OCI-LY7 (cell line): ENCODE measurements around the gene ZNF419. TPM values are rescaled to one million over a fixed set of nuclear protein-coding genes. Genes with fewer than 3 reads are reported as not detected.
"Not testable (repeated sequence)": the region's sequence is repeated elsewhere in the genome, so short reads cannot be mapped to it uniquely, and the experiment has no call there.

Source experiments
- Bru-seq: library from RNA; stranded (reverse); fragments of 400-500 nt; gene quantifications from one replicate; lab custom pipeline; 2021; lab: Mats Ljungman, UMichigan
- BruChase-seq, 2 experiments: library from RNA; stranded (reverse); fragments of 400-500 nt; gene quantifications; one replicate each; lab custom pipeline; 2021; lab: Mats Ljungman, UMichigan
- BruUV-seq: library from RNA; stranded (reverse); fragments of 400-500 nt; replicated peaks from 2 replicates; lab custom pipeline; 2021; lab: Mats Ljungman, UMichigan
- CTCF ChIA-PET: fragments of 300-600 bp; sonication (Branson Sonifier 250); formaldehyde crosslinking; loops from one replicate; lab custom pipeline; 2022; ENCODE audit warnings: antibody characterized with exemption; ENCODE audit not compliant: unreplicated experiment; lab: Charles Lee
- POLR2A ChIA-PET: fragments of 300-600 bp; sonication (Branson Sonifier 250); formaldehyde crosslinking; loops from one replicate; lab custom pipeline; 2022; ENCODE audit warnings: antibody characterized with exemption; lab: Charles Lee
- DNase-seq: peaks from one replicate; pipeline ENCODE4 v3.0.0-alpha.2; 2015; ENCODE audit warnings: low spot score
- H2AFZ ChIP-seq: fragments of 200-600 bp; sonication (generic), shearing (Covaris generic); 2 replicates; pipeline ENCODE4 v1.6.1; 2014; ENCODE audit warnings: mild to moderate bottlenecking, antibody characterized with exemption, low read length, moderate library complexity
- H3K27ac ChIP-seq: fragments of 200-600 bp; sonication (generic); 2 replicates; pipeline ENCODE4 v1.5.1; 2014; ENCODE audit warnings: mixed run types, low read depth, mild to moderate bottlenecking, moderate library complexity, low read length, inconsistent platforms; ENCODE audit not compliant: poor library complexity, severe bottlenecking
- H3K36me3 ChIP-seq: fragments of 200-600 bp; sonication (generic); 2 replicates; pipeline ENCODE4 v1.6.1; 2014; ENCODE audit warnings: mild to moderate bottlenecking, antibody characterized with exemption, low read length, moderate library complexity, mixed read lengths; ENCODE audit not compliant: insufficient read depth
- H3K4me1 ChIP-seq: fragments of 200-600 bp; sonication (generic); 2 replicates; pipeline ENCODE4 v1.5.1; 2014; ENCODE audit warnings: mild to moderate bottlenecking, low read length; ENCODE audit not compliant: insufficient read depth, poor library complexity, severe bottlenecking
- H3K4me2 ChIP-seq: fragments of 200-600 bp; sonication (generic); 2 replicates; pipeline ENCODE4 v1.6.1; 2014; ENCODE audit warnings: mild to moderate bottlenecking, low read length
- H3K4me3 ChIP-seq: fragments of 200-600 bp; sonication (generic); 2 replicates; pipeline ENCODE4 v1.5.1; 2014; ENCODE audit warnings: mild to moderate bottlenecking, low read depth, low read length; ENCODE audit not compliant: poor library complexity, severe bottlenecking
- H3K79me2 ChIP-seq: fragments of 200-600 bp; sonication (generic); 2 replicates; pipeline ENCODE4 v1.6.1; 2016; ENCODE audit warnings: low read depth, mild to moderate bottlenecking, low read length, moderate library complexity, mixed read lengths; ENCODE audit not compliant: insufficient read depth
- H3K9me2 ChIP-seq: fragments of 200-600 bp; sonication (generic); 2 replicates; pipeline ENCODE4 v1.6.1; 2016; ENCODE audit warnings: mild to moderate bottlenecking, low read length, mixed read lengths; ENCODE audit not compliant: insufficient read depth
- H3K9me3 ChIP-seq: fragments of 200-600 bp; sonication (generic); 2 replicates; pipeline ENCODE4 v1.6.1; 2014; ENCODE audit warnings: mild to moderate bottlenecking, mixed run types, low read length, mixed read lengths
- H4K20me1 ChIP-seq: fragments of 200-600 bp; sonication (generic); 2 replicates; pipeline ENCODE4 v1.6.1; 2014; ENCODE audit warnings: mild to moderate bottlenecking, antibody characterized with exemption, low read length, moderate library complexity, mixed read lengths; ENCODE audit not compliant: insufficient read depth
- EZH2phosphoT487 ChIP-seq: fragments of 200-600 bp; sonication (generic); IDR thresholded peaks from 2 replicates; pipeline ENCODE4 v1.6.1; 2018; ENCODE audit warnings: low read depth, borderline replicate concordance, mild to moderate bottlenecking, mixed run types, antibody characterized with exemption, low read length, moderate library complexity, mixed read lengths
- intact Hi-C: fragments of 100-400 bp; cut with micrococcal nuclease; formaldehyde crosslinking; loops from one replicate; pipeline ENCODE4 v1.10.0; 2022; ENCODE audit not compliant: unreplicated experiment
- long read RNA-seq: library from polyadenylated mRNA; stranded (forward); transcript quantifications from one replicate; pipeline ENCODE4 v2.0.0, GENCODE V29; 2022
- total RNA-seq, 2 experiments: library from RNA; depleted of rRNA in 1 of 2; stranded (reverse); fragments of >200 nt in 1 of 2; shearing (Covaris generic) in 1 of 2; gene quantifications; 2 replicates each; pipeline ENCODE4 v1.2.3, GENCODE V29; 2014 to 2022
- TF ChIP-seq, protein P1 (sequence below): fragments of 200-600 bp; sonication (generic); conservative IDR thresholded peaks from 2 replicates; pipeline ENCODE4 v1.5.1; 2014; ENCODE audit warnings: mild to moderate bottlenecking, antibody characterized with exemption, low read length, moderate library complexity, mixed read lengths

Gene ZNF419
- total RNA-seq (2014; rRNA removed; shearing (Covaris generic)) = 5.0 and 7.2 TPM in 2 replicates
- 6.7 and 10.5 TPM in 2 replicates for total RNA-seq (2022)
- percentile 54 among the genes with signal in this experiment for Bru-seq, nascent RNA
- percentile 55 among the genes with signal in this experiment for BruChase-seq, experiment 1, labeled RNA remaining after a 6-hour chase
- BruChase-seq, experiment 2, labeled RNA remaining after a 2-hour chase = percentile 62 among the genes with signal in this experiment
- long read RNA-seq, partial matches to known transcripts = 2 of 8 reads
- long read RNA-seq, other reads (novel, unspliced or antisense) = 1 of 8 reads

DNA sequence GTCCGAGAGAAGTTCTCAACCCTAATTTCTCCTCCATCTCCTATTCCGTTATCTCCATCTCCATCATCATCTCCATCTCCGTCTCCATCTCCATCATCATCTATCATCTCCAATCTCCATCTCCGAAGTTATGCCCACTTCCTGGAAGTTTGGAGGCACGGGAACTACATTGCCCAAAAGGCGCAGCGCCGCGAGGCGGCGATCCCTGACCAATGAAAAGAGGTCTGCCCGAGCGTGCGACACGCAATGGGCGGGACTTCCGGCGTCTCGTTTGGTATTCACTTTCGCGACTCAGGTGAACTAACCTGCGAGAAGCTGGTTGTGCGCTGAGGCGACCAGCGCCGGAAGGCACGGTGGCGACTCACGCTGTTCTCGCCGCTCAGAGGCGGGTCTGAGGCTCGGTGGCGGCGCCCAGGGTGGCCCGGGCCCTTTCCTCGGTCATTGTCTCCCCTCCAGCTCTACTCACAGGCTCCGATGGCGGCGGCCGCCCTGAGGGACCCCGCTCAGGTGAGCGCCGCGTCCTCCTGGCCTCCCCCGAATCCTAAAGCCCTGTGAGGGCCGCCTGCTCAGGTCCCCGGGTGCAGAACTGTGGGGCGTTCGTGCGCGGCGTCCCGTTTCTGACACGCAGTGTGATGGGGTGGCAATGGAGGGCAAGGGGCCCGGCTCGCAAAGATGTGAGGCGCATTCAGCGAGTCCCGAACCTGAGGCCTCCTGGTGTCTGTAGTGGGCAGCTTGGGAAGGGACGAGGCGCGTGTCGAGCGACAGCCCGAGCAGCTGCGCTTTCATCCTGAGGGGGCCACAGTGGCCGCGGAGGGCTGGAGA lies at the start of gene ZNF419:
TSS of gene ZNF419 (plus strand) at position 274 of the 822 bp plus-strand sequence. CDS start at position 475, 201 bp downstream.
- H2AFZ ChIP-seq = peak within 1 kb of the TSS; percentile 99
- H3K79me2 ChIP-seq, H3K36me3 ChIP-seq, H3K4me1 ChIP-seq, POLR2A ChIA-PET, H3K27ac ChIP-seq, intact Hi-C loops, H3K9me2 ChIP-seq, BruUV-seq, H4K20me1 ChIP-seq: not testable (repeated sequence)
- H3K4me3 ChIP-seq = peak within 1 kb of the TSS; percentile 97
- peaks cover 11% of the 10 kb centered on the region; the same call in 1 of the 2 replicates for H3K9me3 ChIP-seq
- DNase-seq = peak; percentile 95
- H3K4me2 ChIP-seq = peak within 1 kb of the TSS; percentile 80
- CTCF ChIA-PET = interaction anchor here (0.6 kb wide), 1 partner anchor 124 kb away, joined by 4 read pairs; the partner anchor contains the start of genes TRAPPC2B and ZNF547

DNA sequence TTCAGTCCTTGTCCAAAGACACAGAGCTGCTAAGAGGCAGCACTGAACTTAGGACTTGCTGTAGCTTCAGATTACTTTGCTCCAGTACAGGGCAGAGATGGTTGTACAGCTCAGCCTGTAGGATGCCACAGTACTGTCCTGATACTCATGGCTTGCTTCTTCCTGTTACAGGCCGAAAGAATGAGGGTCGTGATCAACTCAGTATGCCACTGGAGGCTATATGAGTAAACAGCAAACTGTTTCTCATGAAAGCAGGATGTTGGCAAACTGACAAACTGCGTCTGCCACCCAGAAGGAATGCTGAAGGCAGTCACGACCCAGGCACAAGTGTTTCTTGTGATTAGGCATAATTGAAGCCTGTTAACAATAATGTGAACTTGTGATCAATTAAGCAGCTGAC lies 49.6 kb upstream of the ZNF419 start:
- H3K79me2 ChIP-seq = peaks cover 31% of the 10 kb centered on the region
- no peak overlapping the region for H2AFZ ChIP-seq
- BruUV-seq = no TSS peak
- H3K9me2 ChIP-seq = no peaks in the 10 kb centered on the region
- no peak for DNase-seq
- ChIA-PET POLR2A (no interaction called here), CTCF (no interaction called here)
- H3K4me3 ChIP-seq = no peak overlapping the region
- no peak for TF ChIP-seq EZH2phosphoT487
- TF ChIP-seq, protein P1, sequence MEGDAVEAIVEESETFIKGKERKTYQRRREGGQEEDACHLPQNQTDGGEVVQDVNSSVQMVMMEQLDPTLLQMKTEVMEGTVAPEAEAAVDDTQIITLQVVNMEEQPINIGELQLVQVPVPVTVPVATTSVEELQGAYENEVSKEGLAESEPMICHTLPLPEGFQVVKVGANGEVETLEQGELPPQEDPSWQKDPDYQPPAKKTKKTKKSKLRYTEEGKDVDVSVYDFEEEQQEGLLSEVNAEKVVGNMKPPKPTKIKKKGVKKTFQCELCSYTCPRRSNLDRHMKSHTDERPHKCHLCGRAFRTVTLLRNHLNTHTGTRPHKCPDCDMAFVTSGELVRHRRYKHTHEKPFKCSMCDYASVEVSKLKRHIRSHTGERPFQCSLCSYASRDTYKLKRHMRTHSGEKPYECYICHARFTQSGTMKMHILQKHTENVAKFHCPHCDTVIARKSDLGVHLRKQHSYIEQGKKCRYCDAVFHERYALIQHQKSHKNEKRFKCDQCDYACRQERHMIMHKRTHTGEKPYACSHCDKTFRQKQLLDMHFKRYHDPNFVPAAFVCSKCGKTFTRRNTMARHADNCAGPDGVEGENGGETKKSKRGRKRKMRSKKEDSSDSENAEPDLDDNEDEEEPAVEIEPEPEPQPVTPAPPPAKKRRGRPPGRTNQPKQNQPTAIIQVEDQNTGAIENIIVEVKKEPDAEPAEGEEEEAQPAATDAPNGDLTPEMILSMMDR = no peak
- H3K4me1 ChIP-seq = peaks cover 17% of the 10 kb centered on the region
- H3K36me3 ChIP-seq = peaks cover 36% of the 10 kb centered on the region
- no peak overlapping the region for H3K27ac ChIP-seq
- H4K20me1 ChIP-seq = 0 out of 2 replicates have a peak, but pooled peaks cover 6% of the 10 kb centered on the region
- H3K4me2 ChIP-seq = no peak overlapping the region
- intact Hi-C loops = no loop called here
- H3K9me3 ChIP-seq = no peaks in the 10 kb centered on the region

DNA sequence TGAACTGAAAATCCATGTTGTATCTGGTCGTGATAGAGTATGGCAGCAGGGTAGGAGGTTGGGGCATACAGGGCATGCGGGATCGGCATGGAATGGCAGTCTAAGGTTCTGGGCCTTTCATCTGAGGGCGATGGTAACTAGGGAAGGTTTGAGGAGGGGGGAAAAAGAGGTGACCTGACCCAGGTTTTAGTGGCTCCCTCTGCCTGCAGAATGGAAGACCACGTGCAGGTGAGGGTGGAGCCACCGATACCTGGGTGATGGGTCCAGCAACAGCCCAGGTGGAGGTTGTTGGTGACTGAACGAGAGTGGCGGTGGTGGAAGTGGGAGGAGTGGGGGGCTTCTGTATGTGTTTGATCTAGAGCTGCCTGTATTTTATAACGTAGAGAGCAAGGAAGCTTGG lies 48.6 kb upstream of the ZNF419 start:
- BruUV-seq = no TSS peak
- CTCF ChIA-PET = no interaction called here

More for the DNA sequence above, 48.6 kb upstream of the ZNF419 start:
- Histone ChIP-seq H3K36me3 (peaks cover 46% of the 10 kb centered on the region), H3K4me2 (no peak overlapping the region), H3K9me2 (no peaks in the 10 kb centered on the region), H3K79me2 (peaks cover 31% of the 10 kb centered on the region), H4K20me1 (0 out of 2 replicates have a peak, but pooled peaks cover 6% of the 10 kb centered on the region), H3K4me1 (peaks cover 22% of the 10 kb centered on the region), H3K9me3 (no peaks in the 10 kb centered on the region), H3K4me3 (no peak overlapping the region), H3K27ac (no peak overlapping the region), H2AFZ (no peak overlapping the region)
- TF ChIP-seq, protein P1 = no peak
- POLR2A ChIA-PET = no interaction called here
- intact Hi-C loops = no loop called here
- DNase-seq = no peak
